SK-N-SH (cell line): ENCODE data around the gene SDK1. TPM values are rescaled to one million over a fixed set of nuclear protein-coding genes. Genes with fewer than 3 reads are reported as not detected.

Source experiments
- CTCF ChIA-PET: fragments of 300-600, 350-600 bp; formaldehyde crosslinking; extraction: SDS; loops from one replicate; lab custom pipeline; 2021; lab: Yijun Ruan, JAX
- POLR2A ChIA-PET: fragments of 350-600 bp; sonication (Branson Sonifier 250); formaldehyde crosslinking; extraction: SDS; loops from one replicate; lab custom pipeline; 2020; ENCODE audit warnings: antibody characterized with exemption, inconsistent platforms; lab: Yijun Ruan, JAX
- DNase-seq: peaks from one replicate; pipeline ENCODE4 v3.0.0; 2012
- H2AFZ ChIP-seq: fragments of 200-600 bp; sonication (generic); 2 replicates; pipeline ENCODE4 v1.8.1; 2016; ENCODE audit warnings: antibody characterized with exemption, mild to moderate bottlenecking, low read depth
- H3F3A ChIP-seq: fragments of 200-600 bp; sonication (generic); replicated peaks from 2 replicates; pipeline ENCODE3; 2016; ENCODE audit warnings: antibody characterized with exemption, mild to moderate bottlenecking; ENCODE audit not compliant: insufficient read depth
- H3K27ac ChIP-seq, 2 experiments: fragments of 200-500 bp in 1 of 2; fragments of 200-600 bp in 1 of 2; sonication (Bioruptor generic) in 1 of 2; sonication (generic), shearing (Covaris generic) in 1 of 2; 2 replicates each; pipeline versions ENCODE4 v1.5.1 to v1.6.1; 2014 to 2016; ENCODE audit warnings: low read depth in 2 of 2, inconsistent platforms in 1 of 2, low read length in 1 of 2, mild to moderate bottlenecking in 1 of 2, mixed read lengths in 1 of 2
- H3K27me3 ChIP-seq: fragments of 200-600 bp; sonication (generic), shearing (Covaris generic); 2 replicates; pipeline ENCODE4 v1.6.1; 2016; ENCODE audit warnings: mixed run types; ENCODE audit not compliant: insufficient read depth
- H3K36me3 ChIP-seq, 2 experiments: fragments of 200-500 bp in 1 of 2; fragments of 200-600 bp in 1 of 2; sonication (Bioruptor generic) in 1 of 2; sonication (generic) in 1 of 2; replicated peaks in 1 of 2; 2 replicates each; pipeline versions ENCODE3 to v1.5.1; 2014 to 2016; ENCODE audit warnings: low read length in 1 of 2, mild to moderate bottlenecking in 1 of 2; ENCODE audit not compliant: insufficient read depth in 2 of 2, control insufficient read depth in 1 of 2
- H3K4me1 ChIP-seq, 2 experiments: fragments of 200-500 bp in 1 of 2; fragments of 200-600 bp in 1 of 2; sonication (Bioruptor generic) in 1 of 2; sonication (generic), shearing (Covaris generic) in 1 of 2; 2 replicates each; pipeline versions ENCODE4 v1.5.1 to v1.6.1; 2014 to 2016; ENCODE audit warnings: low read depth in 1 of 2, low read length in 1 of 2, mixed run types in 1 of 2; ENCODE audit not compliant: insufficient read depth in 2 of 2, control insufficient read depth in 1 of 2
- H3K4me2 ChIP-seq: fragments of 200-600 bp; sonication (generic), shearing (Covaris generic); 2 replicates; pipeline ENCODE4 v1.6.1; 2017; ENCODE audit warnings: mixed run types
- H3K4me3 ChIP-seq, 2 experiments: fragments of 200-500 bp in 1 of 2; fragments of 200-600 bp in 1 of 2; sonication (Bioruptor generic) in 1 of 2; sonication (generic), shearing (Covaris generic) in 1 of 2; 2 replicates each; pipeline versions ENCODE4 v1.5.1 to v1.8.1; 2014 to 2016; ENCODE audit warnings: low read depth in 2 of 2, inconsistent platforms in 1 of 2, low read length in 1 of 2, mild to moderate bottlenecking in 1 of 2, mixed read lengths in 1 of 2, moderate library complexity in 1 of 2
- H3K79me2 ChIP-seq: fragments of 200-600 bp; sonication (generic); 2 replicates; pipeline ENCODE4 v1.8.1; 2017; ENCODE audit warnings: mild to moderate bottlenecking; ENCODE audit not compliant: insufficient read depth
- H3K9ac ChIP-seq: fragments of 200-600 bp; sonication (generic); 2 replicates; pipeline ENCODE4 v1.6.1; 2017; ENCODE audit warnings: mixed run types
- H3K9me2 ChIP-seq: fragments of 200-600 bp; sonication (generic); 2 replicates; pipeline ENCODE4 v1.6.1; 2017; ENCODE audit warnings: mixed run types
- H3K9me3 ChIP-seq: fragments of 200-600 bp; sonication (generic); 2 replicates; pipeline ENCODE4 v1.6.1; 2017; ENCODE audit warnings: mixed run types, mild to moderate bottlenecking, moderate library complexity
- H4K20me1 ChIP-seq: fragments of 200-600 bp; sonication (generic); 2 replicates; pipeline ENCODE4 v1.6.1; 2017; ENCODE audit warnings: mild to moderate bottlenecking, mixed run types; ENCODE audit not compliant: insufficient read depth
- CHD2 ChIP-seq: fragments of 150-350 bp; IDR thresholded peaks from 2 replicates; pipeline ENCODE4 v1.6.1; 2018; ENCODE audit warnings: low read length; ENCODE audit not compliant: partially characterized antibody
- ELF1 ChIP-seq: IDR thresholded peaks from 2 replicates; pipeline ENCODE4 v1.4.0; 2012
- EP300 ChIP-seq, 2 experiments: IDR thresholded peaks; 2 replicates each; pipeline versions ENCODE4 v1.4.0 to v1.6.1; 2012; ENCODE audit warnings: borderline replicate concordance in 1 of 2, low read depth in 1 of 2, low read length in 1 of 2
- FOSL2 ChIP-seq: IDR thresholded peaks from 2 replicates; pipeline ENCODE4 v1.4.0; 2012; ENCODE audit warnings: low read depth, mild to moderate bottlenecking, moderate library complexity, borderline replicate concordance
- FOXJ3 ChIP-seq: sonication (generic); formaldehyde crosslinking; IDR thresholded peaks from 2 replicates; pipeline ENCODE4 v1.5.1; 2020; ENCODE audit warnings: mild to moderate bottlenecking, missing genetic modification reagents
- FOXM1 ChIP-seq: IDR thresholded peaks from 2 replicates; pipeline ENCODE4 v1.4.0; 2012; ENCODE audit warnings: low read depth, mild to moderate bottlenecking
- GATA2 ChIP-seq: sonication (generic); formaldehyde crosslinking; IDR thresholded peaks from 2 replicates; pipeline ENCODE4 v1.5.0; 2020; ENCODE audit warnings: mild to moderate bottlenecking, missing genetic modification reagents
- MEF2A ChIP-seq: IDR thresholded peaks from 2 replicates; pipeline ENCODE4 v1.4.0; 2012; ENCODE audit warnings: low read depth, borderline replicate concordance
- MXI1 ChIP-seq: IDR thresholded peaks from 2 replicates; pipeline ENCODE4 v1.6.1; 2012; ENCODE audit warnings: mild to moderate bottlenecking, low read depth, low read length, improper control_type of control experiment
- NFIC ChIP-seq: IDR thresholded peaks from 2 replicates; pipeline ENCODE4 v1.4.0; 2012; ENCODE audit warnings: borderline replicate concordance
- NRF1 ChIP-seq: IDR thresholded peaks from 2 replicates; pipeline ENCODE4 v1.6.1; 2012; ENCODE audit warnings: low read depth, mild to moderate bottlenecking, low read length
- PBX3 ChIP-seq: IDR thresholded peaks from 2 replicates; pipeline ENCODE4; 2012
- RCOR1 ChIP-seq: fragments of 150-350 bp; IDR thresholded peaks from 2 replicates; pipeline ENCODE4 v1.6.1; 2017; ENCODE audit warnings: antibody characterized with exemption, low read length
- RFX5 ChIP-seq: IDR thresholded peaks from 2 replicates; pipeline ENCODE4 v1.6.1; 2012; ENCODE audit warnings: mild to moderate bottlenecking, improper control_type of control experiment, low read length
- RXRA ChIP-seq: IDR thresholded peaks from 2 replicates; pipeline ENCODE4 v1.4.0; 2012; ENCODE audit warnings: low read depth, mild to moderate bottlenecking, borderline replicate concordance
- SMC3 ChIP-seq: IDR thresholded peaks from 2 replicates; pipeline ENCODE4 v1.6.1; 2012; ENCODE audit warnings: low read depth, low read length, improper control_type of control experiment
- TCF12 ChIP-seq: IDR thresholded peaks from 2 replicates; pipeline ENCODE4 v1.4.0; 2012
- USF1 ChIP-seq: IDR thresholded peaks from 2 replicates; pipeline ENCODE4 v1.4.0; 2012; ENCODE audit warnings: low read depth, borderline replicate concordance
- ZBTB33 ChIP-seq: IDR thresholded peaks from 2 replicates; pipeline ENCODE4 v1.4.0; 2012; ENCODE audit warnings: low read depth, borderline replicate concordance
- WGBS: methylation state at CpG from one replicate; pipeline ENCODE4 v1.1.6; 2017; ENCODE audit warnings: low lambda C conversion rate; 5-methylcytosine and 5-hydroxymethylcytosine counted together
- polyA plus RNA-seq, 3 experiments: library from polyadenylated mRNA; depleted of rRNA; stranded (reverse); fragments of >200 nt; gene quantifications; 2 replicates each; pipeline ENCODE4 v1.2.3, GENCODE V29; 2012

The SDK1 gene
- polyA plus RNA-seq, 1 of the 3 experiments (the other 2 are of a cell fraction): 1.2 TPM

- Histone ChIP-seq H3K36me3 (no peaks in the 10 kb centered on the region), H3K27ac (peak overlapping the region in 1 of 2 experiments; percentile 93; a peak in 2 of 4 replicates), H3K79me2 (no peaks in the 10 kb centered on the region), H3K9me3 (no peaks in the 10 kb centered on the region), H4K20me1 (no peaks in the 10 kb centered on the region), H2AFZ (no peak overlapping the region), H3K4me3 (peak overlapping the region; percentile 7 to 22; a peak in 2 of 4 replicates), H3K27me3 (no peaks in the 10 kb centered on the region), H3K9me2 (no peaks in the 10 kb centered on the region), H3K4me1 (peaks cover 0 to 53% of the 10 kb centered on the region in 2 experiments; a peak in 1 of 4 replicates), H3F3A (no peaks in the 10 kb centered on the region), H3K9ac (no peak overlapping the region), H3K4me2 (0 out of 2 replicates have a peak overlapping the region, but pooled peaks have one; percentile 35)
- DNase-seq: peak; percentile 97
- POLR2A ChIA-PET: interaction anchor here (0.5 to 2.5 kb wide), 15 partner anchors 8 to 393 kb away, joined by 3 to 15 read pairs (median 5); no protein-coding TSS in a partner anchor
- WGBS: 18% methylated on average over 25 of the region's 25 CpGs
- TF ChIP-seq FOXJ3: peak; percentile 75; the same call in 1 of the 2 replicates
- TF ChIP-seq RFX5: no peak
- no peak for TF ChIP-seq NFIC
- TF ChIP-seq RXRA: no peak
- peak; percentile 88 for TF ChIP-seq RCOR1
- TF ChIP-seq SMC3: no peak
- no peak for TF ChIP-seq USF1
- TF ChIP-seq FOXM1: no peak
- TF ChIP-seq GATA2 (CRISPR knock-in tag): peak; percentile 66
- TF ChIP-seq MXI1: peak; percentile 45; the same call in 1 of the 2 replicates
- no peak for TF ChIP-seq FOSL2
- peak; percentile 50 for TF ChIP-seq TCF12
- no peak for TF ChIP-seq PBX3
- TF ChIP-seq MEF2A: no peak
- TF ChIP-seq CHD2: peak; percentile 92
- TF ChIP-seq ZBTB33: no peak
- TF ChIP-seq ELF1: no peak
- TF ChIP-seq EP300 (IDR thresholded peaks at IDR 0.05; ENCODE audit: borderline replicate concordance in 1 of 2, low read depth in 1 of 2, low read length in 1 of 2): peak in 1 of 2 experiments; percentile 95; a peak in 2 of 4 replicates
- no peak for TF ChIP-seq NRF1
- CTCF ChIA-PET: interaction anchor here (0.7 to 4.0 kb wide), 15 partner anchors 9 to 486 kb away, joined by 3 to 18 read pairs (median 4); no protein-coding TSS in a partner anchor
These were observed 843.9 kb downstream of the SDK1 start for GRCh38 chr7:4144811-4145510.
